A172 (cell line): ENCODE data around the gene FBXO22. TPM values are rescaled to one million over a fixed set of nuclear protein-coding genes. Genes with fewer than 3 reads are reported as not detected.
"Not testable (repeated sequence)": the region's sequence is repeated elsewhere in the genome, so short reads cannot be mapped to it uniquely, and the experiment has no call there.

Experiments
- DNase-seq: peaks from one replicate; pipeline ENCODE4 v3.0.0-alpha.2; 2015; ENCODE audit warnings: low spot score
- total RNA-seq: library from RNA; depleted of rRNA; stranded (reverse); fragments of >200 nt; shearing (Covaris generic); gene quantifications from 2 replicates; pipeline ENCODE4 v1.2.3, GENCODE V29; 2014; rRNA removed

Gene FBXO22
- total RNA-seq, 1 experiment from 2014 or later, result 79.4 TPM

GRCh38 chr15:75981149-75981815, 77.6 kb downstream of the FBXO22 start:
- no peak for DNase-seq

GRCh38 chr15:75982468-75982867, 78.8 kb downstream of the FBXO22 start:
- DNase-seq, result no peak

- DNase-seq, result not testable (repeated sequence)
Observed at GRCh38 chr15:75984706-75985105, 81.0 kb downstream of the FBXO22 start.

DNA sequence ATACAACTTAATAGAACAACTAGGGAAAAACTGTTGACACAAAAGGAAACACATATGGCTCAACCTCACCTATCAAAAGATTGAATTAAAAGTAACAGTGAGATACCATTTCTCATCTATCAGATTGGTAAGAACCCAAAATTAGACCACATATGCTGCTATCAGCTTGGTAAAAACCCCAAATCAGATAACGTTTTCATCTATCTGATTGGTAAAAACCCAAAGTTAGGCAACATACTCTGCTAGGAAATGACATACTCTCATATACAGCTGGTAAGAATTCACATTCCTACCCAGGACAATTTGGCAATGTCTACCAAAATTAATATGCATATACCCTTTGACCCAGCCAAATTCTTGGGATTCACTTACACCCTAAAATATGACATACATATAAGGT, 82.3 kb downstream of the FBXO22 start:
- no peak for DNase-seq

DNA sequence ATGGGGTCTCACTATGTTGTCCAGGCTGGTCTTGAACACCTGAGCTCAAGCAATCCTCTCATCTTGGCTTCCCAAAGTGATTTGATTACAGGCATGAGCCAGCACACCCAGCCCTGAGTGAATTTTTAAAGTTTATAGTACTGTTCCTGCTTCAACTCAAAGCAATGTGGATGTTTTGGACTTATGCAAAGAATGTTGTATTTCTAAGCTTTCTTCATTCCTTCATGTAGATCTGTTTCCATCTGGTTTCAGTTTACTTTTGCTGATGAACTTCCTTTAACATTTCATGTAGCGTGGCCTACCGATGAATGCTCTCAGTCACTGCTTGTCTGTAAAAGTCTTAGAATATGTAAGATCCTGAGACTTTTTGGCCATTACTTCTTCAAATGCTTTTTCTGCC, 85.4 kb downstream of the FBXO22 start:
- DNase-seq, result no peak

GRCh38 chr15:75989875-75990274, 86.2 kb downstream of the FBXO22 start:
- DNase-seq, result no peak

Other genes starting within 250 kb of the FBXO22 start
- gene CSPG4, start 191.0 kb upstream of the FBXO22 start, total RNA-seq, result 132 and 171 TPM in 2 replicates
- 36.6 and 36.9 TPM in 2 replicates for gene UBE2Q2, start 60.4 kb upstream of the FBXO22 start, total RNA-seq
- gene NRG4, start 108.5 kb downstream of the FBXO22 start, total RNA-seq, result 0.65 TPM in 1 of 2 replicates, not detected in the other
- gene TMEM266, start 156.1 kb downstream of the FBXO22 start, total RNA-seq, result 0.48 and 1.1 TPM in 2 replicates